HEK293T (cell line): ENCODE results near the gene LRRFIP1.

Source experiments
- CTCF ChIA-PET: fragments of 350-600 bp; formaldehyde crosslinking; extraction: SDS; loops from one replicate; lab custom pipeline; 2021; ENCODE audit warnings: antibody characterized with exemption, inconsistent platforms; lab: Yijun Ruan, JAX
- POLR2A ChIA-PET: fragments of 350-600 bp; formaldehyde crosslinking; extraction: SDS; loops from one replicate; lab custom pipeline; 2020; ENCODE audit warnings: antibody characterized with exemption, inconsistent platforms; lab: Yijun Ruan, JAX
- DNase-seq: peaks from one replicate; pipeline ENCODE4 v3.0.0; 2012; ENCODE audit warnings: mixed read lengths; ENCODE audit errors: extremely low spot score
- ARNT ChIP-seq: fragments of 450-650 bp; IDR thresholded peaks from 2 replicates; pipeline ENCODE4 v1.6.1; 2017; ENCODE audit warnings: mild to moderate bottlenecking
- BHLHE40 ChIP-seq: fragments of 450-650 bp; IDR thresholded peaks from 2 replicates; pipeline ENCODE4 v1.6.1; 2016; ENCODE audit warnings: mild to moderate bottlenecking, moderate library complexity, borderline replicate concordance
- CTBP1 ChIP-seq: fragments of 450-650 bp; IDR thresholded peaks from 2 replicates; pipeline ENCODE4 v1.6.1; 2016; ENCODE audit warnings: borderline replicate concordance
- ELF4 ChIP-seq: fragments of 450-650 bp; IDR thresholded peaks from 2 replicates; pipeline ENCODE4 v1.6.1; 2017; ENCODE audit warnings: antibody characterized with exemption
- FOXA1 ChIP-seq: fragments of 450-650 bp; IDR thresholded peaks from 2 replicates; pipeline ENCODE4 v1.6.1; 2016; ENCODE audit warnings: mild to moderate bottlenecking
- FOXK2 ChIP-seq: fragments of 450-650 bp; IDR thresholded peaks from 2 replicates; pipeline ENCODE4 v1.6.1; 2016; ENCODE audit warnings: mild to moderate bottlenecking
- FOXM1 ChIP-seq: fragments of 450-650 bp; IDR thresholded peaks from 2 replicates; pipeline ENCODE4 v1.6.1; 2017; ENCODE audit warnings: mild to moderate bottlenecking, borderline replicate concordance
- HDGF ChIP-seq: fragments of 450-650 bp; IDR thresholded peaks from 2 replicates; pipeline ENCODE4 v1.6.1; 2017; ENCODE audit warnings: antibody characterized with exemption, borderline replicate concordance
- L3MBTL2 ChIP-seq: fragments of 450-650 bp; conservative IDR thresholded peaks from 2 replicates; pipeline ENCODE4 v1.6.1; 2016; ENCODE audit warnings: mild to moderate bottlenecking
- LEF1 ChIP-seq: fragments of 450-650 bp; IDR thresholded peaks from 2 replicates; pipeline ENCODE4 v1.6.1; 2017; ENCODE audit warnings: mild to moderate bottlenecking, borderline replicate concordance
- NFRKB ChIP-seq: fragments of 450-650 bp; IDR thresholded peaks from 2 replicates; pipeline ENCODE4 v1.6.1; 2016; ENCODE audit warnings: mild to moderate bottlenecking, moderate library complexity
- PKNOX1 ChIP-seq: fragments of 450-650 bp; IDR thresholded peaks from 2 replicates; pipeline ENCODE4 v1.6.1; 2016
- SP1 ChIP-seq: fragments of 450-650 bp; IDR thresholded peaks from 2 replicates; pipeline ENCODE4 v1.6.1; 2017
- SUZ12 ChIP-seq: fragments of 450-650 bp; IDR thresholded peaks from 2 replicates; pipeline ENCODE4 v1.6.1; 2016; ENCODE audit warnings: mild to moderate bottlenecking
- TARDBP ChIP-seq: fragments of 450-650 bp; IDR thresholded peaks from 2 replicates; pipeline ENCODE4 v1.6.1; 2016
- ZNF384 ChIP-seq: fragments of 450-650 bp; IDR thresholded peaks from 2 replicates; pipeline ENCODE4 v1.6.1; 2016

LRRFIP1 gene

DNA sequence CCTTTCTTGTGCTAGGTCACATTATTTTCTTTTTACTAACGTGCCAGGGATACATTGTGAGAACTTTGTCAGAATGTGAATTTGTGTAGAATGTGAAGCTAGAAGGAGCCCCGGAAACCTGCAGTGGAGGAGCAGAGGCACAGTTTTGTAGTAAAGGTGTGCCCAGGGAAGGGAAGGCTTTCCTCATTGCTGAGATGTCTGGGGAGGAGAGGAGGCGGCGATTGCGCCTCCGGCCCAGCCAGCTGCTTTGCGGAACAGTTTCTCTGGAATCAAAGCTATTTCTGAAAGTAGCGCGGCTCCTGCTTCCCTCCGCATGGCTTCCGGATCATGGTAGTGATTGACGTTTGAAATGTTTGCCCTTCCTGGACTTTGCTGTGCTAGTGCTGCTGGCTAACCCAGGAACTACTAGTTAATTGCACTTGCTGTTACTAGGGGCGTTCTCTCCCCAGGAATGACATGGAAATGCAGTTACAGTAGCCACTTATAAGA is 88.1 kb downstream of the LRRFIP1 start:
- ChIA-PET POLR2A (no interaction called here), CTCF (no interaction called here)
- TF ChIP-seq ELF4 (no peak), BHLHE40 (no peak), TARDBP (no peak), FOXA1 (no peak), ARNT (no peak), LEF1 (no peak), ZNF384 (no peak), SP1 (no peak), CTBP1 (no peak), FOXM1 (no peak), HDGF (no peak), SUZ12 (no peak)
- DNase-seq: no peak

- ChIA-PET CTCF (no interaction called here), POLR2A (no interaction called here)
- no peak for TF ChIP-seq FOXA1
- TF ChIP-seq BHLHE40: no peak
- no peak for TF ChIP-seq CTBP1
- no peak for TF ChIP-seq ELF4
- TF ChIP-seq ARNT: no peak
- no peak for TF ChIP-seq FOXK2
- TF ChIP-seq FOXM1: no peak
- no peak for TF ChIP-seq PKNOX1
- no peak for TF ChIP-seq SUZ12
- TF ChIP-seq LEF1: no peak
- no peak for TF ChIP-seq HDGF
- TF ChIP-seq SP1: no peak
- TF ChIP-seq NFRKB: no peak
- TF ChIP-seq L3MBTL2: no peak
- TF ChIP-seq ZNF384: no peak
- TF ChIP-seq TARDBP: no peak
- DNase-seq: no peak
Observed at GRCh38 chr2:237716011-237716410, 88.6 kb downstream of the LRRFIP1 start.

DNA sequence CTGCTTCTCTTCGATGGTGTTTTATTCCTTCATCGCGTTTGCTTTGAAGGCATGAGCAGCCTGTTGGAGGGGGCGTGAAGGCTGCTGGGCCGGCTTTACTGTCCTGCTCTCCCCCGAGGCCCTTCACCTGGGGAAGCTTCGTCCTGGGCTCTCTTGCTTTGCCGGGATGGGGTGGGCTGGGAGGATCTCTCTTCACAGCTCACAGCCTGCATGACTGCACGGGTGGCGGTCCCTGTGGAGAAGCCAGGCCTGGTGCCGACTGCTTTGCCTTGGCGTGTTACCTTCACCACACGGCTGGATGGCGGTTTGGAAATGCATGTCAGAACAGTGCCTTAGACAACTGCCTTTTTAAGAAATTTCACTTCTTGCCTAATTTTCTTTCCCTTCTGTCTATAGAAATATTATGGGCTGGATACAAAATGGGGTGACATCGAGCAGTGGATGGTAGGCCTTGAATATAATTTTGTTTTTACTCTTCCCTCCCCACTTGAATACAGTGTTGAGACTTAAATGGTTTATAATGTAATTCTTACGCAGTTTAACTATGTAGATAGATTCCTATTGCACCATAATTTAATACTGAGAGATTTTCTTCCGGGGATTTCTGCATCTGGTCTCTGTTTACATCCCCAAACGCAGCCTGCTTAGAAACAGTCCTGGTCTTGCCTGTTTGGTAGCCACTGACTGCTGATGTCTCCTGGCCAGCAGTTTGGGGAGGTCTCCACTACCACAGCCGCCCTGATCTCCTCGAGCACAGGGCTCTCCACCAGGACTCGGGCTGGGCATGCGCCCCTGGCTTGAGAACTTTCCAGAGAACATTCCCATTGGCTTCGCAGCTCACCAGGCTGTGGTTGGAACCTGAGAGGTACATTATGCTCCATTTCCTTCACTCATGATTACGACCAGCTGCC is 90.2 kb downstream of the LRRFIP1 start:
- POLR2A ChIA-PET: no interaction called here
- CTCF ChIA-PET: no interaction called here
- no peak for DNase-seq
- TF ChIP-seq HDGF (no peak), L3MBTL2 (no peak), NFRKB (no peak)

DNA sequence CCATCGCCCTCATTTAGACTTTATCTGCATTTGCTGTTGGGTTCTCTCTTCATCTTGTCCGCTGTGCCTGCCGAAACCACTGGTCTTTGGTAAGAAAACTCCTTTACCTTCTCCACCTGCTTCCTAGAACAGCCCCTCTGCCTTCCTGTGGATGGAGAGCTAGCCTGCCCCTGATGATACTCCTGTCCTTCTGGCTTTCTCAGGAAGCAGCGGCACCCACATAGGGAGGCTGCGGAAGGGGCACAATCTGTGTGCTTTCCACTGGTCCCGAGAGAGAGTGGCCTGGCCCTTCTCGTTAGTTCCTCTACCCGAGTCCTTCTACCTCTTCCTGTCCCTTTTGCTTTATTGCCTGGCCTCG is 90.9 kb downstream of the LRRFIP1 start:
- ChIA-PET POLR2A (no interaction called here), CTCF (no interaction called here)
- DNase-seq: no peak
- TF ChIP-seq ARNT (no peak), ZNF384 (no peak), HDGF (no peak), FOXM1 (no peak), FOXK2 (no peak), NFRKB (no peak), CTBP1 (no peak), ELF4 (no peak), PKNOX1 (no peak), BHLHE40 (no peak), FOXA1 (no peak), LEF1 (no peak), TARDBP (no peak), SP1 (no peak), L3MBTL2 (no peak), SUZ12 (no peak)

DNA sequence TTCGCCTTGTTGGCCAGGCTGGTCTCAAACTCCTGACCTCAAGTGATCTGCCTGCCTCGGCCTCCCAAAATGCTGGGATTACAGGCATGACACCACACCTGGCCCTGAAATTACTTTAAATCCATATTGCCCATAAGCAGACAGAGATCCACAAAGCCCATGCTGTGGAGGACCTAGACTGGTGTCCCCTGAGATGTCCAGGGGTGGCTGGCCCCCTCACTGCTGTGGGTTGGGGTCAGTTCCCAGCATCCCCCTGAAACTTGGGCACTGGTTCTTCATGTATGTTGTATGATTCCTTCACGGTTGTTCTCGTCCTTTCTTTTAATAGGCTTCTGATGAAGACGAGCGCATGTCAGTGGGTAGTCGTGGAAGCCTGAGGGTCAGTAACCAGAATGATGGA is 93.1 kb downstream of the LRRFIP1 start:
- no peak for TF ChIP-seq FOXA1
- TF ChIP-seq LEF1: no peak
- no peak for TF ChIP-seq BHLHE40
- POLR2A ChIA-PET: interaction anchor here (1.1 kb wide), 1 partner anchor 22 kb away, joined by 4 read pairs; no protein-coding TSS in a partner anchor
- no peak for DNase-seq
- CTCF ChIA-PET: no interaction called here

GRCh38 chr2:237720957-237721356 is 93.6 kb downstream of the LRRFIP1 start:
- CTCF ChIA-PET: no interaction called here
- TF ChIP-seq ARNT (no peak), TARDBP (no peak), BHLHE40 (no peak), ZNF384 (no peak), L3MBTL2 (no peak), CTBP1 (no peak), NFRKB (no peak), FOXK2 (no peak), PKNOX1 (no peak), HDGF (no peak), ELF4 (no peak), FOXM1 (no peak), SUZ12 (no peak), FOXA1 (no peak), LEF1 (no peak), SP1 (no peak)
- no peak for DNase-seq
- POLR2A ChIA-PET: interaction anchor here (1.1 kb wide), 1 partner anchor 23 kb away, joined by 4 read pairs; no protein-coding TSS in a partner anchor
